A549 (cell line): ENCODE data around the gene SLC19A1. TPM values are rescaled to one million over a fixed set of nuclear protein-coding genes. Genes with fewer than 3 reads are reported as not detected.

ENCODE experiments used
- ATAC-seq, 2 experiments: fragments of 200-7000 bp in 1 of 2; fragments of >200 bp in 1 of 2; cut with Nextera tagmentation in 1 of 2; cut with Tn5 transposase in 1 of 2; 3 replicates each; pipeline versions ENCODE4 v1.8.0 to v1.9.1; 2018 to 2020; ENCODE audit warnings: mild to moderate bottlenecking in 1 of 2, moderate library complexity in 1 of 2
- CTCF ChIA-PET: fragments of 300-600 bp; sonication (Branson Sonifier 250); formaldehyde crosslinking; extraction: SDS; loops from one replicate; lab custom pipeline; 2021; ENCODE audit warnings: antibody characterized with exemption, inconsistent platforms; lab: Yijun Ruan, JAX
- POLR2A ChIA-PET: fragments of 350-600 bp; formaldehyde crosslinking; extraction: SDS; loops from one replicate; lab custom pipeline; 2021; ENCODE audit warnings: antibody characterized with exemption, inconsistent platforms; lab: Yijun Ruan, JAX
- DNase-seq, 2 experiments: peaks; one replicate each; pipeline versions ENCODE4 v3.0.0 to v3.0.0-alpha.2; 2011 to 2016; ENCODE audit warnings: low read depth in 1 of 2, low spot score in 1 of 2
- FAIRE-seq: peaks from 2 replicates; lab custom pipeline; 2011; peaks lifted over from hg19 to GRCh38; lab: Jason Lieb, UNC
- H3K27ac ChIP-seq, 2 experiments: fragments of >200 bp; sonication (Bioruptor Twin); formaldehyde crosslinking; 3 replicates each; pipeline ENCODE4 v1.5.1; 2016 to 2017
- H3K4me1 ChIP-seq: fragments of >200 bp; sonication (Bioruptor Twin); formaldehyde crosslinking; 3 replicates; pipeline ENCODE4 v1.6.1; 2016
- H3K4me2 ChIP-seq: fragments of >200 bp; sonication (Bioruptor Twin); formaldehyde crosslinking; 3 replicates; pipeline ENCODE4 v1.6.1; 2016
- H3K4me3 ChIP-seq: fragments of >200 bp; sonication (Bioruptor Twin); formaldehyde crosslinking; 3 replicates; pipeline ENCODE4 v1.5.1; 2016
- H3K9me3 ChIP-seq: fragments of >200 bp; sonication (Bioruptor Twin); formaldehyde crosslinking; 3 replicates; pipeline ENCODE4 v1.6.1; 2016
- CBX2 ChIP-seq: fragments of 200-600 bp; sonication (generic); IDR thresholded peaks from 2 replicates; pipeline ENCODE4 v1.6.1; 2016; ENCODE audit warnings: low read depth, mild to moderate bottlenecking, borderline replicate concordance
- CHD2 ChIP-seq: fragments of 150-350 bp; IDR thresholded peaks from 2 replicates; pipeline ENCODE4 v1.6.1; 2014; ENCODE audit warnings: low read length; ENCODE audit not compliant: partially characterized antibody
- CHD4 ChIP-seq: fragments of 200-600 bp; sonication (generic); IDR thresholded peaks from 2 replicates; pipeline ENCODE4 v1.6.1; 2016; ENCODE audit warnings: antibody characterized with exemption, mild to moderate bottlenecking, borderline replicate concordance
- EHMT2 ChIP-seq: fragments of 200-600 bp; sonication (generic); IDR thresholded peaks from 2 replicates; pipeline ENCODE4 v1.6.1; 2016; ENCODE audit warnings: antibody characterized with exemption, low read depth, mild to moderate bottlenecking, moderate library complexity
- ESRRA ChIP-seq: fragments of 150-350 bp; IDR thresholded peaks from 2 replicates; pipeline ENCODE4 v1.6.1; 2014; ENCODE audit warnings: mild to moderate bottlenecking, low read length, borderline replicate concordance
- HOXA7 ChIP-seq: fragments of 250-450 bp; sonication (Bioruptor Pico); IDR thresholded peaks from 2 replicates; pipeline ENCODE4 v1.5.0; 2020; ENCODE audit warnings: mild to moderate bottlenecking, moderate library complexity
- JUN ChIP-seq, 2 experiments: fragments of >200 bp; sonication (Bioruptor Twin); formaldehyde crosslinking; IDR thresholded peaks; 2 replicates in 1 of 2; 3 replicates in 1 of 2; pipeline ENCODE4 v1.6.1; 2016 to 2017
- MAFK ChIP-seq: fragments of 450-650 bp; IDR thresholded peaks from 2 replicates; pipeline ENCODE4 v1.6.1; 2014; ENCODE audit not compliant: partially characterized antibody
- MYC ChIP-seq: IDR thresholded peaks from 2 replicates; pipeline ENCODE4 v1.6.1; 2012; ENCODE audit warnings: mild to moderate bottlenecking, inconsistent platforms, low read length, improper control_type of control experiment, borderline replicate concordance
- NFE2L2 ChIP-seq: fragments of 150-350 bp; conservative IDR thresholded peaks from 2 replicates; pipeline ENCODE4 v1.6.1; 2014; ENCODE audit warnings: low read length
- POLR2A ChIP-seq: IDR thresholded peaks from 2 replicates; pipeline ENCODE4 v1.6.1; 2012; ENCODE audit warnings: mild to moderate bottlenecking, low read length
- POLR2AphosphoS2 ChIP-seq: conservative IDR thresholded peaks from 2 replicates; pipeline ENCODE4 v1.6.1; 2012; ENCODE audit warnings: low read length, improper control_type of control experiment, inconsistent platforms
- RARB ChIP-seq: fragments of 250-450 bp; sonication (Bioruptor Pico); IDR thresholded peaks from 2 replicates; pipeline ENCODE4 v1.8.0; 2021; ENCODE audit warnings: mild to moderate bottlenecking, moderate library complexity
- RNF2 ChIP-seq: fragments of 200-600 bp; sonication (generic); IDR thresholded peaks from 2 replicates; pipeline ENCODE4 v1.6.1; 2016; ENCODE audit warnings: low read depth, mild to moderate bottlenecking, antibody characterized with exemption, moderate library complexity, borderline replicate concordance
- ZNF302 ChIP-seq: fragments of 250-450 bp; sonication (Bioruptor Pico); IDR thresholded peaks from 2 replicates; pipeline ENCODE4 v1.9.0; 2021; ENCODE audit warnings: inconsistent platforms, mild to moderate bottlenecking, moderate library complexity
- WGBS: methylation state at CpG from one replicate; pipeline ENCODE4 v1.1.6; 2017; ENCODE audit errors: missing lambda C conversion rate; 5-methylcytosine and 5-hydroxymethylcytosine counted together
- polyA plus RNA-seq, 4 experiments: library from polyadenylated mRNA; depleted of rRNA in 3 of 4; stranded (reverse); fragments of >200 nt; fragmentation: RNase III in 1 of 4; extraction: RNeasy Plus Mini Kit Qiagen cat#74134 plus additional on column Dnase treatment in 1 of 4; gene quantifications; 2 replicates in 3 of 4; 3 replicates in 1 of 4; pipeline ENCODE4 v1.2.3, GENCODE V29; 2011 to 2017
- TF ChIP-seq, protein P1 (sequence below): fragments of >200 bp; sonication (Bioruptor Twin); formaldehyde crosslinking; IDR thresholded peaks from 3 replicates; pipeline ENCODE4 v1.5.1; 2016
- TF ChIP-seq, protein P2 (sequence below): fragments of 200-600 bp; sonication (generic); IDR thresholded peaks from 2 replicates; pipeline ENCODE4 v1.6.1; 2016; ENCODE audit warnings: antibody characterized with exemption, mild to moderate bottlenecking, moderate library complexity
- TF ChIP-seq, protein P3 (sequence below): fragments of >200 bp; sonication (Bioruptor Twin); formaldehyde crosslinking; IDR thresholded peaks from 3 replicates; pipeline ENCODE4 v1.6.1; 2016
- TF ChIP-seq, protein P4 (sequence below): IDR thresholded peaks from 2 replicates; pipeline ENCODE4 v1.6.1; 2012; ENCODE audit warnings: low read depth, borderline replicate concordance
- TF ChIP-seq, protein P5 (sequence below): IDR thresholded peaks from 2 replicates; pipeline ENCODE4 v1.6.1; 2012

The SLC19A1 gene
- polyA plus RNA-seq, 2 of the 4 experiments (the other 2 are of a cell fraction), result 9.8 to 14.0 TPM

DNA sequence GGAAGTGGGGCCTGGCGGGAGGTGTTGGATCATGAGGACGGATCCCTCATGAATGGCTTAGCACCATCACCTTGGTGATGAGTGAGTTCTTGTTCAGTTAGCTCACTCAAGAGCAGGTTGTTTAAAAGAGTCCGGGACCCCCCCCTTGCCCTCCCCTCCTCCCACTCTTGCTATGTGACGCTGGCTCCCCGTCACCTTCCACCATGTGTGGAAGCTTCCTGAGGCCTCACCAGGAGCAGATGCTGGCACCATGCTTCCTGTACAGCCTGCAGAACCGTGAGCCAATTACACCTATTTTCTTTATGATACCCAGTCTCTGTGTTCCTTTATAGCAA lies 3.0 kb upstream of the SLC19A1 start:
- WGBS, result 75% methylated on average over 6 of the region's 6 CpGs
- ATAC-seq (no peak), DNase-seq (no peak), FAIRE-seq (no peak)
- Histone ChIP-seq H3K9me3 (no peaks in the 10 kb centered on the region), H3K27ac (no peak overlapping the region), H3K4me3 (no peak overlapping the region), H3K4me2 (no peak overlapping the region), H3K4me1 (peaks cover 11% of the 10 kb centered on the region; the same call in 2 of the 3 replicates)
- TF ChIP-seq EHMT2, result no peak
- TF ChIP-seq POLR2A, result no peak
- TF ChIP-seq, protein P1, sequence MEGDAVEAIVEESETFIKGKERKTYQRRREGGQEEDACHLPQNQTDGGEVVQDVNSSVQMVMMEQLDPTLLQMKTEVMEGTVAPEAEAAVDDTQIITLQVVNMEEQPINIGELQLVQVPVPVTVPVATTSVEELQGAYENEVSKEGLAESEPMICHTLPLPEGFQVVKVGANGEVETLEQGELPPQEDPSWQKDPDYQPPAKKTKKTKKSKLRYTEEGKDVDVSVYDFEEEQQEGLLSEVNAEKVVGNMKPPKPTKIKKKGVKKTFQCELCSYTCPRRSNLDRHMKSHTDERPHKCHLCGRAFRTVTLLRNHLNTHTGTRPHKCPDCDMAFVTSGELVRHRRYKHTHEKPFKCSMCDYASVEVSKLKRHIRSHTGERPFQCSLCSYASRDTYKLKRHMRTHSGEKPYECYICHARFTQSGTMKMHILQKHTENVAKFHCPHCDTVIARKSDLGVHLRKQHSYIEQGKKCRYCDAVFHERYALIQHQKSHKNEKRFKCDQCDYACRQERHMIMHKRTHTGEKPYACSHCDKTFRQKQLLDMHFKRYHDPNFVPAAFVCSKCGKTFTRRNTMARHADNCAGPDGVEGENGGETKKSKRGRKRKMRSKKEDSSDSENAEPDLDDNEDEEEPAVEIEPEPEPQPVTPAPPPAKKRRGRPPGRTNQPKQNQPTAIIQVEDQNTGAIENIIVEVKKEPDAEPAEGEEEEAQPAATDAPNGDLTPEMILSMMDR, result no peak
- no peak for TF ChIP-seq POLR2AphosphoS2
- no peak for TF ChIP-seq JUN (IDR thresholded peaks at IDR 0.05)
- TF ChIP-seq MAFK, result no peak
- TF ChIP-seq, protein P2, sequence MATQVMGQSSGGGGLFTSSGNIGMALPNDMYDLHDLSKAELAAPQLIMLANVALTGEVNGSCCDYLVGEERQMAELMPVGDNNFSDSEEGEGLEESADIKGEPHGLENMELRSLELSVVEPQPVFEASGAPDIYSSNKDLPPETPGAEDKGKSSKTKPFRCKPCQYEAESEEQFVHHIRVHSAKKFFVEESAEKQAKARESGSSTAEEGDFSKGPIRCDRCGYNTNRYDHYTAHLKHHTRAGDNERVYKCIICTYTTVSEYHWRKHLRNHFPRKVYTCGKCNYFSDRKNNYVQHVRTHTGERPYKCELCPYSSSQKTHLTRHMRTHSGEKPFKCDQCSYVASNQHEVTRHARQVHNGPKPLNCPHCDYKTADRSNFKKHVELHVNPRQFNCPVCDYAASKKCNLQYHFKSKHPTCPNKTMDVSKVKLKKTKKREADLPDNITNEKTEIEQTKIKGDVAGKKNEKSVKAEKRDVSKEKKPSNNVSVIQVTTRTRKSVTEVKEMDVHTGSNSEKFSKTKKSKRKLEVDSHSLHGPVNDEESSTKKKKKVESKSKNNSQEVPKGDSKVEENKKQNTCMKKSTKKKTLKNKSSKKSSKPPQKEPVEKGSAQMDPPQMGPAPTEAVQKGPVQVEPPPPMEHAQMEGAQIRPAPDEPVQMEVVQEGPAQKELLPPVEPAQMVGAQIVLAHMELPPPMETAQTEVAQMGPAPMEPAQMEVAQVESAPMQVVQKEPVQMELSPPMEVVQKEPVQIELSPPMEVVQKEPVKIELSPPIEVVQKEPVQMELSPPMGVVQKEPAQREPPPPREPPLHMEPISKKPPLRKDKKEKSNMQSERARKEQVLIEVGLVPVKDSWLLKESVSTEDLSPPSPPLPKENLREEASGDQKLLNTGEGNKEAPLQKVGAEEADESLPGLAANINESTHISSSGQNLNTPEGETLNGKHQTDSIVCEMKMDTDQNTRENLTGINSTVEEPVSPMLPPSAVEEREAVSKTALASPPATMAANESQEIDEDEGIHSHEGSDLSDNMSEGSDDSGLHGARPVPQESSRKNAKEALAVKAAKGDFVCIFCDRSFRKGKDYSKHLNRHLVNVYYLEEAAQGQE, result no peak
- TF ChIP-seq RARB (CRISPR knock-in tag), result no peak
- TF ChIP-seq CBX2, result no peak
- no peak for TF ChIP-seq NFE2L2
- TF ChIP-seq CHD2, result no peak
- TF ChIP-seq, protein P3, sequence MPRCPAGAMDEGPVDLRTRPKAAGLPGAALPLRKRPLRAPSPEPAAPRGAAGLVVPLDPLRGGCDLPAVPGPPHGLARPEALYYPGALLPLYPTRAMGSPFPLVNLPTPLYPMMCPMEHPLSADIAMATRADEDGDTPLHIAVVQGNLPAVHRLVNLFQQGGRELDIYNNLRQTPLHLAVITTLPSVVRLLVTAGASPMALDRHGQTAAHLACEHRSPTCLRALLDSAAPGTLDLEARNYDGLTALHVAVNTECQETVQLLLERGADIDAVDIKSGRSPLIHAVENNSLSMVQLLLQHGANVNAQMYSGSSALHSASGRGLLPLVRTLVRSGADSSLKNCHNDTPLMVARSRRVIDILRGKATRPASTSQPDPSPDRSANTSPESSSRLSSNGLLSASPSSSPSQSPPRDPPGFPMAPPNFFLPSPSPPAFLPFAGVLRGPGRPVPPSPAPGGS, result no peak
- TF ChIP-seq RNF2, result no peak
- TF ChIP-seq HOXA7, result no peak
- TF ChIP-seq, protein P4, sequence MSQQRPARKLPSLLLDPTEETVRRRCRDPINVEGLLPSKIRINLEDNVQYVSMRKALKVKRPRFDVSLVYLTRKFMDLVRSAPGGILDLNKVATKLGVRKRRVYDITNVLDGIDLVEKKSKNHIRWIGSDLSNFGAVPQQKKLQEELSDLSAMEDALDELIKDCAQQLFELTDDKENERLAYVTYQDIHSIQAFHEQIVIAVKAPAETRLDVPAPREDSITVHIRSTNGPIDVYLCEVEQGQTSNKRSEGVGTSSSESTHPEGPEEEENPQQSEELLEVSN, result no peak
- no peak for TF ChIP-seq ESRRA
- TF ChIP-seq CHD4, result no peak
- TF ChIP-seq MYC, result no peak
- no peak for TF ChIP-seq ZNF302 (CRISPR knock-in tag)
- TF ChIP-seq, protein P5, sequence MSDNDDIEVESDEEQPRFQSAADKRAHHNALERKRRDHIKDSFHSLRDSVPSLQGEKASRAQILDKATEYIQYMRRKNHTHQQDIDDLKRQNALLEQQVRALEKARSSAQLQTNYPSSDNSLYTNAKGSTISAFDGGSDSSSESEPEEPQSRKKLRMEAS, result no peak
- CTCF ChIA-PET, result no interaction called here
- POLR2A ChIA-PET, result no interaction called here
